ENCODE data around the gene PSORS1C1. TPM values are rescaled to one million over a fixed set of nuclear protein-coding genes. Genes with fewer than 3 reads are reported as not detected.

The PSORS1C1 gene
- total and polyA plus RNA-seq, 2 of the 4 experiments (the other 2 are of a cell fraction) = 0.36 to 1.1 TPM

DNA sequence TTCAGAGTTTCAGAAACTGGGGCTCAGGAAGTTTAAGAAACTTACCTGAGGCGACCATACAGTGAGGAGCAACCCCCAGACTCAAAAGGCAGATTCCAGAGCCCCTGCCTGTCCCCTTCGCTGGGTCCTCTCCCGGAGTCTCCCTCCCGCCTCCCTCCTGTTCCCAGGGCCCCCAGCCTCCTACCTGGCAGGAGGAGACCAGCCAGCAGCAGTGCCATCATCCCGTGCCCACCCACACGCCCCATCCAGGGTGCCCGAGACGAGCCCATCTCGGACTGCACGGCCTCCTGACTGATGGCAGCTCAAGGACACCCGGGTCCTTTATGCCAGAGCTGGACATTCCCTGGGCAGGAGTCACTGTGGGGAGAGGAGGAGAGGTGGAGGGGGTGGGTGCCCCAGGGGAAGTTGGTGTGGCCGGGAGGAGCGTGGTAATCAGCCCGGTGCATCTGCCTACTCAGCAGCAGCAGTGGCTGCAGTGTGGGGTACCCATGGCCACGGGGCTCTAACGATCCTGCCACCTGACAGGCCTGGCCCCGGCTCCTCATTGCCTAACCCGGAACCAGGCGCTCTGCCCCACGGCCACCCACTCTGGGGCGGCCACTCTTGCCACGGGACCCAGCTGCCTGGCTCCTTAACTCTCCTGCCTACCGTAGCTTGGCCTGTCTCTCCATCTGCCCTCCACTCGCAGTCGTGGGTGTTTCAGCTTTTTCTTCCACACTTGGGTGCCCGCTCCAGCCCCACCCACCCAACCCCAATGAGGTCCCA, 5.7 kb downstream of the PSORS1C1 start, which contains the start of gene CDSN:
TSS of gene CDSN (minus strand) at position 296 of the 765 bp plus-strand sequence. CDS start at position 269, 27 bp downstream.
- H3K9me3 ChIP-seq (ENCODE audit: control insufficient read depth, insufficient read depth, low read length) = no peaks in the 10 kb centered on the region
- H3K4me3 ChIP-seq (ENCODE audit: insufficient read depth, low read depth, low read length) = no peak within 1 kb of the TSS
- H3K27me3 ChIP-seq (ENCODE audit: control insufficient read depth, insufficient read depth, low read length) = peaks cover 3% of the 10 kb centered on the region; the same call in 1 of the 2 replicates
- H3K23ac ChIP-seq (ENCODE audit: low read depth, low read length) = no peak within 1 kb of the TSS
- H3K9ac ChIP-seq (ENCODE audit: low read depth, low read length) = no peak within 1 kb of the TSS
- no peaks in the 10 kb centered on the region for H3K36me3 ChIP-seq (ENCODE audit: control insufficient read depth, insufficient read depth, low read length)
- H3K56ac ChIP-seq (ENCODE audit: extremely low read depth, insufficient read depth, low read length) = no peak within 1 kb of the TSS
- POLR2A ChIA-PET (ENCODE audit: unreplicated experiment) = no interaction called here
- dilution Hi-C loops (cut with HindIII; ENCODE audit: low sequenced_read_pairs, unreplicated experiment) = no loop called here
- no peak within 1 kb of the TSS for H3K27ac ChIP-seq (ENCODE audit: insufficient read depth, low read length)
- no peak within 1 kb of the TSS for H2BK15ac ChIP-seq (ENCODE audit: low read depth, low read length)
- H4K20me1 ChIP-seq (ENCODE audit: insufficient read depth, low read length) = no peaks in the 10 kb centered on the region
- CTCF ChIA-PET = no interaction called here
- H3K18ac ChIP-seq (ENCODE audit: low read depth, low read length) = no peak within 1 kb of the TSS
- H3K4me1 ChIP-seq (ENCODE audit: control insufficient read depth, insufficient read depth, low read length) = peaks cover 2% of the 10 kb centered on the region
- H3K4me2 ChIP-seq (ENCODE audit: low read depth, low read length) = no peak within 1 kb of the TSS
- peaks cover 0 to 3% of the 10 kb centered on the region in 2 experiments; a peak in 2 of 4 replicates for H3K79me1 ChIP-seq (ENCODE audit: low read depth in 1 of 2, low read length in 2 of 2)
- BruUV-seq (replicated peaks) = no TSS peak
- no peak within 1 kb of the TSS for H2BK120ac ChIP-seq (ENCODE audit: low read depth, low read length)
- H2BK20ac ChIP-seq (ENCODE audit: low read depth, low read length) = no peak within 1 kb of the TSS
- in situ Hi-C loops (cut with MboI; ENCODE audit: low sequenced_read_pairs) = no loop called here
- H4K8ac ChIP-seq (ENCODE audit: low read depth in 2 of 2, low read length in 2 of 2) = no peak within 1 kb of the TSS
- H4K91ac ChIP-seq (ENCODE audit: insufficient read depth, low read depth, low read length) = no peak within 1 kb of the TSS
- H2AFZ ChIP-seq (replicated peaks; ENCODE audit: low read length, poor library complexity) = no peak within 1 kb of the TSS
- TF ChIP-seq RAD21 (IDR thresholded peaks at IDR 0.05; ENCODE audit: low read length) = no peak
- TF ChIP-seq, protein P1, sequence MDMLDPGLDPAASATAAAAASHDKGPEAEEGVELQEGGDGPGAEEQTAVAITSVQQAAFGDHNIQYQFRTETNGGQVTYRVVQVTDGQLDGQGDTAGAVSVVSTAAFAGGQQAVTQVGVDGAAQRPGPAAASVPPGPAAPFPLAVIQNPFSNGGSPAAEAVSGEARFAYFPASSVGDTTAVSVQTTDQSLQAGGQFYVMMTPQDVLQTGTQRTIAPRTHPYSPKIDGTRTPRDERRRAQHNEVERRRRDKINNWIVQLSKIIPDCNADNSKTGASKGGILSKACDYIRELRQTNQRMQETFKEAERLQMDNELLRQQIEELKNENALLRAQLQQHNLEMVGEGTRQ (IDR thresholded peaks at IDR 0.05; ENCODE audit: low read depth, low read length) = no peak
- no peak within 1 kb of the TSS for H2AK9ac ChIP-seq (replicated peaks; ENCODE audit: low read depth, low read length, poor library complexity)
- H4K5ac ChIP-seq (ENCODE audit: low read depth, low read length) = no peak within 1 kb of the TSS
- no peak within 1 kb of the TSS for H3K4ac ChIP-seq (ENCODE audit: low read depth, low read length)
- no peak within 1 kb of the TSS for H3K14ac ChIP-seq (replicated peaks; ENCODE audit: low read depth, low read length)
- H2BK5ac ChIP-seq (ENCODE audit: low read depth, low read length, poor library complexity, severe bottlenecking) = no peak within 1 kb of the TSS
- 92% methylated on average over 16 of the region's 26 CpGs; no CpG with 5 or more reads in 1 of the 2 experiments for WGBS, 2 experiments (ENCODE audit: extremely low coverage in 2 of 2, insufficient read length in 1 of 2)
- intact Hi-C loops (cut with micrococcal nuclease) = no loop called here
- no peak for DNase-seq
- H3K9me1 ChIP-seq (ENCODE audit: insufficient read depth, low read length) = peaks cover under 1% of the 10 kb centered on the region
- no peak within 1 kb of the TSS for H2AK5ac ChIP-seq (ENCODE audit: low read depth, low read length)
- no peak for ATAC-seq (ENCODE audit: low read depth)
